Endothelial cell of umbilical vein (primary cell): Measurements from ENCODE around the gene UNC5CL. TPM values are rescaled to one million over a fixed set of nuclear protein-coding genes. Genes with fewer than 3 reads are reported as not detected.

Experiments
- Bru-seq: library from RNA; stranded (reverse); fragments of 400-500 nt; gene quantifications from one replicate; lab custom pipeline; 2021; lab: Mats Ljungman, UMichigan
- BruChase-seq, 2 experiments: library from RNA; stranded (reverse); fragments of 400-500 nt; gene quantifications; one replicate each; lab custom pipeline; 2021; lab: Mats Ljungman, UMichigan
- BruUV-seq: library from RNA; stranded (reverse); fragments of 400-500 nt; replicated peaks from 2 replicates; lab custom pipeline; 2021; lab: Mats Ljungman, UMichigan
- CTCF ChIA-PET: fragments of 300-600, 350-600 bp; sonication (Branson Sonifier 250); formaldehyde crosslinking; loops from one replicate; lab custom pipeline; 2021; ENCODE audit warnings: antibody characterized with exemption, inconsistent platforms; lab: Charles Lee
- POLR2A ChIA-PET: fragments of 300-600, 350-600 bp; sonication (Branson Sonifier 250); formaldehyde crosslinking; loops from one replicate; lab custom pipeline; 2021; ENCODE audit warnings: antibody characterized with exemption, inconsistent platforms; lab: Charles Lee
- DNase-seq: peaks from one replicate; pipeline ENCODE4 v3.0.0-alpha.2; 2011; ENCODE audit warnings: low read depth, low spot score
- FAIRE-seq: peaks from 2 replicates; lab custom pipeline; 2011; peaks lifted over from hg19 to GRCh38; lab: Jason Lieb, UNC
- H2AFZ ChIP-seq: 2 replicates; pipeline ENCODE4 v1.6.0; 2012; ENCODE audit warnings: low read depth, low read length, control low read depth, inconsistent platforms
- H3K27ac ChIP-seq: 2 replicates; pipeline ENCODE4 v1.5.1; 2011; ENCODE audit warnings: low read depth, mild to moderate bottlenecking, control low read depth, low read length, moderate library complexity; ENCODE audit not compliant: insufficient read depth
- H3K27me3 ChIP-seq, 2 experiments: 2 replicates each; pipeline versions ENCODE4 v1.6.0 to v1.6.1; 2011; ENCODE audit warnings: low read length in 2 of 2, mixed read lengths in 1 of 2; ENCODE audit not compliant: control insufficient read depth in 2 of 2, insufficient read depth in 2 of 2
- H3K36me3 ChIP-seq, 2 experiments: 2 replicates in 1 of 2; 3 replicates in 1 of 2; pipeline ENCODE4 v1.5.1; 2011; ENCODE audit warnings: low read length in 2 of 2, mild to moderate bottlenecking in 1 of 2, moderate library complexity in 1 of 2; ENCODE audit not compliant: control insufficient read depth in 2 of 2, insufficient read depth in 2 of 2; ENCODE audit errors: extremely low read depth in 1 of 2
- H3K4me1 ChIP-seq: 3 replicates; pipeline ENCODE4 v1.5.1; 2011; ENCODE audit warnings: mild to moderate bottlenecking, low read length; ENCODE audit not compliant: control insufficient read depth, insufficient read depth; ENCODE audit errors: extremely low read depth
- H3K4me2 ChIP-seq: 2 replicates; pipeline ENCODE4 v1.6.1; 2011; ENCODE audit warnings: low read length, control low read depth, mixed read lengths; ENCODE audit not compliant: insufficient read depth
- H3K4me3 ChIP-seq, 3 experiments: fragments of 200-600 bp in 1 of 3; sonication (generic), shearing (Covaris generic) in 1 of 3; replicated peaks in 1 of 3; 2 replicates each; pipeline ENCODE4 v1.5.1; 2011 to 2016; ENCODE audit warnings: control low read depth in 3 of 3, low read length in 3 of 3, mild to moderate bottlenecking in 2 of 3, inconsistent platforms in 1 of 3, low read depth in 1 of 3, moderate library complexity in 1 of 3; ENCODE audit not compliant: insufficient read depth in 1 of 3
- H3K79me2 ChIP-seq: 2 replicates; pipeline ENCODE4 v1.6.0; 2012; ENCODE audit warnings: low read length, inconsistent platforms; ENCODE audit not compliant: control insufficient read depth, insufficient read depth
- H3K9ac ChIP-seq: replicated peaks from 2 replicates; pipeline ENCODE3; 2011; ENCODE audit warnings: low read length, control low read depth; ENCODE audit not compliant: insufficient read depth; ENCODE audit errors: extremely low read depth
- H3K9me1 ChIP-seq: replicated peaks from 3 replicates; pipeline ENCODE4 v1.6.0; 2011; ENCODE audit warnings: mild to moderate bottlenecking, low read length; ENCODE audit not compliant: control insufficient read depth, insufficient read depth; ENCODE audit errors: extremely low read depth
- H3K9me3 ChIP-seq: replicated peaks from 2 replicates; pipeline ENCODE4 v1.5.1; 2012; ENCODE audit warnings: low read length, inconsistent platforms; ENCODE audit not compliant: control insufficient read depth, insufficient read depth
- H4K20me1 ChIP-seq: replicated peaks from 2 replicates; pipeline ENCODE3; 2011; ENCODE audit warnings: mild to moderate bottlenecking, low read length; ENCODE audit not compliant: control insufficient read depth, insufficient read depth; ENCODE audit errors: extremely low read depth
- CTCF ChIP-seq, 2 donors: IDR thresholded peaks; 1 replicate in 1 of 2; 2 replicates in 1 of 2; pipeline ENCODE4 v1.5.1; 2011; ENCODE audit warnings: low read length in 2 of 2, mild to moderate bottlenecking in 2 of 2, moderate library complexity in 2 of 2, control low read depth in 1 of 2, inconsistent platforms in 1 of 2, low read depth in 1 of 2; ENCODE audit not compliant: insufficient read depth in 1 of 2; ENCODE audit errors: extremely low read depth in 1 of 2
- POLR2AphosphoS5 ChIP-seq: IDR thresholded peaks from 2 replicates; pipeline ENCODE4 v1.6.1; 2012; ENCODE audit warnings: low read depth, mild to moderate bottlenecking, control low read depth, low read length, moderate library complexity; ENCODE audit not compliant: insufficient read depth
- dilution Hi-C: fragments of 300-500 bp; cut with MboI; formaldehyde crosslinking; loops from one replicate; pipeline ENCODE4 v1.15.0; 2019; ENCODE audit warnings: low sequenced_read_pairs; ENCODE audit not compliant: extremely low pct_ligation_motif_present
- intact Hi-C: fragments of 100-400 bp; cut with micrococcal nuclease; formaldehyde crosslinking; loops from one replicate; pipeline ENCODE4 v1.10.0; 2022
- long read RNA-seq: library from polyadenylated mRNA; stranded (forward); transcript quantifications from one replicate; pipeline ENCODE4 v2.0.0, GENCODE V29; 2021
- polyA minus RNA-seq, 3 experiments: library from RNA; depleted of rRNA, polyadenylated mRNA; stranded (reverse); fragments of >200 nt; gene quantifications; 1 replicate in 1 of 3; 2 replicates in 2 of 3; pipeline ENCODE4 v1.2.3, GENCODE V29; 2011
- polyA plus RNA-seq, 4 experiments: library from polyadenylated mRNA; depleted of rRNA in 3 of 4; stranded (reverse) in 3 of 4; unstranded in 1 of 4; fragments of >200 nt; gene quantifications; 2 replicates each; pipeline versions ENCODE4 v1.2.1 to v1.2.3, GENCODE V29; 2011 to 2012; ENCODE audit warnings: missing spikeins in 1 of 4
- total RNA-seq: library from RNA; stranded (reverse); gene quantifications from 2 replicates; pipeline ENCODE4 v1.2.3, GENCODE V29; 2021

UNC5CL gene
- total RNA-seq = 0.20 and 0.32 TPM in 2 replicates
- 0.11 and 0.14 TPM in 2 replicates for polyA plus RNA-seq
- 0.01 and 0.08 TPM in 2 replicates for polyA plus RNA-seq (2011; cell fraction: cytosol; rRNA removed)
- polyA plus RNA-seq (2011; cell fraction: nucleus; rRNA removed) = 0.59 and 0.72 TPM in 2 replicates
- 0.05 TPM in 1 of 2 replicates, not detected in the other for polyA plus RNA-seq (2012)
- not detected in 2 replicates for polyA minus RNA-seq
- not detected for polyA minus RNA-seq (2011; cell fraction: cytosol; rRNA and poly(A)+ RNA removed)
- polyA minus RNA-seq (2011; cell fraction: nucleus; rRNA and poly(A)+ RNA removed) = 0.19 and 0.24 TPM in 2 replicates
- Bru-seq, nascent RNA = percentile 23 among the genes with signal in this experiment
- BruChase-seq, experiment 1, labeled RNA remaining after a 6-hour chase = percentile 33 among the genes with signal in this experiment
- percentile 34 among the genes with signal in this experiment for BruChase-seq, experiment 2, labeled RNA remaining after a 2-hour chase
- long read RNA-seq = 0 reads

DNA sequence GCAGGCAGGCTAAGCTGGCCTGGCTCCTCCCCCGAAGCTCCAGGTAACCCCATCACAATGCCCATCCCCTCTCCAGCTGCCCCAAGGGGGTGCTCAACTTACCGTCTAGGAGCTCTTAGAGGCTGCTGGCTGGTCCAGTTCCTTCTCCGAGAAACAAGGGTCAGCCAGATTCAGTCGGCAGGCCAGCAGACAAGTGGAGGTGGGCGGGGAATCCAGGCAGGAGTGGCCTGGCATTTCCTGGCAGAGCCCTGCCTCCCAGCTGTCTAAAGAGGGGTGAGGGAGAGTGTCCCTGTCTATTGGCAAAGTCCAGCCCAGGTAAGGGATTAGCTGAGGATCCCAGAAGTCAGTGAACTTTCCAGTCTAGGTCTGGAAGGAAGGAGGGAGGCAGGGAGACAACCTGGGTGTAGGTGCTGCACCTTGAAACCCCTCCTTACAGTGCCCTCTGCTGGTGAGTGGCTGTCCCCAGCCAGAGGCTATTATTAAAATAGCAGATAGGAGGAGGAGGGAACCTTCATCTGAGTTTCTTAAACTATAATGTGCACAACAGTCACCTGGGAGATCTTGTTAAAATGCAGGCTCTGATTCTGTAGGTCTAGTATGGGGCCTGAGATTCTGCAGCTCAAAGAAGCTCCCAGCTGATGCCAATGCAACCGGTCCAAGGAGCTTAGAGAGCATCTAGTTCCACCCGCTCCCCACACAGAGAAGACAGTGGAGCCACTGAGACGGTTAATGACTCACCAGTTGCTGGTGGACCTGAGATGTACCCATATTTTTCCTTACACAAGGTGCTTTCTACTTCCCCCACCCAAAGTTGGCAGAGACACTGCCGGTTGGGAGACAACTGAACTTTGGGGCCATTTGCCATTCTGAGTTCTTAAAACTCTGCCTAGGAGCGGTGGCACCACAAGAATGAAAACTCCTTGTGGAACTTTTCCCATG is at the start of gene UNC5CL:
Gene UNC5CL (minus strand): TSS at position 162 of the 939 bp plus-strand sequence. CDS start 4,147 bp downstream, outside the sequence.
- no peaks in the 10 kb centered on the region for H3K9me3 ChIP-seq
- H4K20me1 ChIP-seq = no peaks in the 10 kb centered on the region
- H2AFZ ChIP-seq = no peak within 1 kb of the TSS
- peaks cover 0 to 2% of the 10 kb centered on the region in 2 experiments for H3K27me3 ChIP-seq
- no peak within 1 kb of the TSS for H3K4me2 ChIP-seq
- intact Hi-C loops (no loop called here), dilution Hi-C loops (no loop called here)
- FAIRE-seq = no peak
- POLR2A ChIA-PET = no interaction called here
- no TSS peak for BruUV-seq
- H3K4me3 ChIP-seq = no peak within 1 kb of the TSS
- no peaks in the 10 kb centered on the region for H3K79me2 ChIP-seq
- H3K4me1 ChIP-seq = peaks cover 2% of the 10 kb centered on the region
- DNase-seq = peak; percentile 22
- no peaks in the 10 kb centered on the region for H3K9me1 ChIP-seq
- H3K9ac ChIP-seq = no peak within 1 kb of the TSS
- no peak for TF ChIP-seq POLR2AphosphoS5
- peak; percentile 69 to 71 for TF ChIP-seq CTCF (IDR thresholded peaks at IDR 0.05; ENCODE audit: extremely low read depth in 1 of 2, insufficient read depth in 1 of 2, low read depth in 1 of 2, low read length in 2 of 2)
- H3K27ac ChIP-seq = no peak within 1 kb of the TSS
- no peaks in the 10 kb centered on the region for H3K36me3 ChIP-seq
- CTCF ChIA-PET = interaction anchor here (1.1 to 3.0 kb wide), 10 partner anchors 9 to 496 kb away, joined by 3 to 22 read pairs (median 10); no protein-coding TSS in a partner anchor
